CD14-positive monocyte (primary cell): ENCODE data around the gene INPP4A. TPM values are rescaled to one million over a fixed set of nuclear protein-coding genes. Genes with fewer than 3 reads are reported as not detected.

Experiments
- DNase-seq, 3 donors: peaks; one replicate each; pipeline ENCODE4 v3.0.0-alpha.2; 2011 to 2022
- H2AFZ ChIP-seq: 2 replicates; pipeline ENCODE4 v1.6.0; 2012; ENCODE audit warnings: mild to moderate bottlenecking, low read depth, low read length, inconsistent platforms; ENCODE audit not compliant: insufficient read depth, poor library complexity, severe bottlenecking
- H3K27ac ChIP-seq, 2 donors: 1 replicate in 1 of 2; 2 replicates in 1 of 2; pipeline ENCODE4 v1.5.1; 2012 to 2013; ENCODE audit warnings: low read length in 2 of 2, control low read depth in 1 of 2, inconsistent platforms in 1 of 2, low read depth in 1 of 2, mild to moderate bottlenecking in 1 of 2
- H3K27me3 ChIP-seq, 2 donors: one replicate each; pipeline versions ENCODE4 v1.6.0 to v1.6.1; 2011 to 2013; ENCODE audit warnings: low read length in 2 of 2; ENCODE audit not compliant: control insufficient read depth in 2 of 2, insufficient read depth in 2 of 2
- H3K36me3 ChIP-seq, 2 donors: replicated peaks in 1 of 2; 1 replicate in 1 of 2; 2 replicates in 1 of 2; pipeline versions ENCODE4 v1.5.1 to v1.6.1; 2012 to 2013; ENCODE audit warnings: low read length in 2 of 2, control low read depth in 1 of 2, inconsistent platforms in 1 of 2, mild to moderate bottlenecking in 1 of 2; ENCODE audit not compliant: insufficient read depth in 2 of 2, control insufficient read depth in 1 of 2
- H3K4me1 ChIP-seq, 2 donors: 1 replicate in 1 of 2; 2 replicates in 1 of 2; pipeline versions ENCODE4 v1.5.1 to v1.6.1; 2012 to 2013; ENCODE audit warnings: low read length in 2 of 2, control low read depth in 1 of 2, inconsistent platforms in 1 of 2, mild to moderate bottlenecking in 1 of 2, moderate library complexity in 1 of 2; ENCODE audit not compliant: insufficient read depth in 2 of 2, control insufficient read depth in 1 of 2
- H3K4me2 ChIP-seq: replicated peaks from 2 replicates; pipeline ENCODE3; 2012; ENCODE audit warnings: low read length, moderate library complexity, mild to moderate bottlenecking; ENCODE audit not compliant: poor library complexity, severe bottlenecking; ENCODE audit errors: extremely low read depth
- H3K4me3 ChIP-seq, 3 experiments: fragments of 200-600 bp in 1 of 3; sonication (generic) in 1 of 3; replicated peaks in 1 of 3; 1 replicate in 2 of 3; 2 replicates in 1 of 3; pipeline ENCODE4 v1.5.1; 2011 to 2013; ENCODE audit warnings: low read length in 3 of 3, mild to moderate bottlenecking in 3 of 3, control low read depth in 2 of 3, low read depth in 2 of 3, inconsistent platforms in 1 of 3, moderate library complexity in 1 of 3
- H3K79me2 ChIP-seq: 2 replicates; pipeline ENCODE4 v1.6.0; 2012; ENCODE audit warnings: mild to moderate bottlenecking, control low read depth, inconsistent platforms, low read length, moderate library complexity; ENCODE audit not compliant: insufficient read depth
- H3K9ac ChIP-seq: 2 replicates; pipeline ENCODE4 v1.6.0; 2017; ENCODE audit warnings: low read length, mild to moderate bottlenecking; ENCODE audit not compliant: insufficient read depth, poor library complexity, severe bottlenecking
- H3K9me3 ChIP-seq, 2 donors: replicated peaks in 1 of 2; 1 replicate in 1 of 2; 2 replicates in 1 of 2; pipeline versions ENCODE4 v1.5.1 to v1.6.1; 2012 to 2013; ENCODE audit warnings: low read length in 2 of 2, control low read depth in 1 of 2; ENCODE audit not compliant: control insufficient read depth in 1 of 2, insufficient read depth in 1 of 2
- H4K20me1 ChIP-seq: 2 replicates; pipeline ENCODE4 v1.6.0; 2012; ENCODE audit warnings: mild to moderate bottlenecking, low read length, control low read depth, moderate library complexity; ENCODE audit not compliant: insufficient read depth
- H3K27ac Mint-ChIP-seq, 7 donors: one replicate each; pipeline ENCODE4 v1.8.0; 2020; ENCODE audit warnings: mild to moderate bottlenecking in 7 of 7, mixed read lengths in 7 of 7, moderate library complexity in 6 of 7, inconsistent platforms in 2 of 7
- H3K27me3 Mint-ChIP-seq, 3 donors: one replicate each; pipeline ENCODE4 v1.8.0; 2021 to 2022; ENCODE audit warnings: low read depth in 3 of 3, mild to moderate bottlenecking in 3 of 3, mixed read lengths in 3 of 3, moderate library complexity in 3 of 3, inconsistent platforms in 1 of 3
- H3K36me3 Mint-ChIP-seq, 2 donors: one replicate each; pipeline ENCODE4 v1.8.0; 2020; ENCODE audit warnings: mixed read lengths in 2 of 2, inconsistent platforms in 1 of 2, mild to moderate bottlenecking in 1 of 2
- H3K4me1 Mint-ChIP-seq: one replicate; pipeline ENCODE4 v1.8.0; 2020; ENCODE audit warnings: mild to moderate bottlenecking, mixed read lengths
- H3K4me3 Mint-ChIP-seq, 2 donors: one replicate each; pipeline ENCODE4 v1.8.0; 2020; ENCODE audit warnings: mild to moderate bottlenecking in 2 of 2, mixed read lengths in 2 of 2, moderate library complexity in 1 of 2
- H3K9me3 Mint-ChIP-seq, 7 donors: one replicate each; pipeline ENCODE4 v1.8.0; 2020 to 2022; ENCODE audit warnings: mixed read lengths in 7 of 7, mild to moderate bottlenecking in 6 of 7, moderate library complexity in 6 of 7, inconsistent platforms in 2 of 7
- CTCF ChIP-seq: fragments of 200-600 bp; IDR thresholded peaks from one replicate; pipeline ENCODE4 v1.8.0; 2022; ENCODE audit warnings: antibody characterized with exemption, mild to moderate bottlenecking
- WGBS: methylation state at CpG from one replicate; pipeline ENCODE4 v1.1.5; 2013; ENCODE audit warnings: missing lambda C conversion rate; ENCODE audit not compliant: insufficient coverage; 5-methylcytosine and 5-hydroxymethylcytosine counted together
- intact Hi-C, 2 donors: fragments of 100-400 bp; cut with micrococcal nuclease; formaldehyde crosslinking; loops; one replicate each; pipeline versions ENCODE4 v1.15.0 to v1.15.1; 2023
- polyA plus RNA-seq, 3 donors: library from polyadenylated mRNA; depleted of rRNA in 1 of 3; unstranded in 2 of 3; stranded (reverse) in 1 of 3; fragments of 300-500 nt in 2 of 3; fragments of >200 nt in 1 of 3; fragmentation: Illumina TruSeq in 2 of 3; gene quantifications; 1 replicate in 2 of 3; 2 replicates in 1 of 3; pipeline ENCODE4 v1.2.3, GENCODE V29; 2012 to 2021

INPP4A gene
- polyA plus RNA-seq, 3 donors: 13.7 to 52.4 (median 20.7) TPM

DNA sequence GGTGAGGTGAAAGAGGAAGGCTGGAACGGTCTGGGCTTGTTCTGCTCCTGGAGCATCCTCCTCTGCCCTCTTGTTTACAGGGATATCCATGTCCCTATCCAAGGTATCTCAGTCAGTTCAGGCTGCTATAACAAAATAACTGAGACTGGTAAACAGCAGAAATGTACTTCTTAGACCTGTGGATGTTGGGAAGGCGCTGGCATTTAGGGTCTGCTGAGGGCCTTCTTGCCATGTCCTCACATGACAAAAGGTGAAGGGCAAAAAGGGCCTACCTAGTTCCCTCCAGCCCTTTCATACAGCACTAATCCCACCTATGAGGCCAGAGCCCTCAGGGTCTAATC is 65.6 kb downstream of the INPP4A start:
- no peak overlapping the region for H2AFZ ChIP-seq
- peaks cover 3 to 7% of the 10 kb centered on the region in 2 donors for H3K36me3 ChIP-seq
- no peaks in the 10 kb centered on the region for H3K27me3 ChIP-seq
- H3K4me2 ChIP-seq: no peak overlapping the region
- H3K27ac ChIP-seq: peak overlapping the region in 1 of 2 donors; percentile 100
- Mint-ChIP-seq H3K27ac (peak overlapping the region in 6 of 7 donors; percentile 24 to 100 (median 100)), H3K36me3 (peaks cover 37 to 39% of the 10 kb centered on the region in 2 donors), H3K9me3 (no peaks in the 10 kb centered on the region), H3K4me3 (no peak overlapping the region), H3K4me1 (peaks cover 83% of the 10 kb centered on the region), H3K27me3 (peaks cover 0 to 3% (median 1%) of the 10 kb centered on the region in 3 donors)
- H3K4me1 ChIP-seq: peaks cover 62% of the 10 kb centered on the region in 2 donors
- H4K20me1 ChIP-seq: no peaks in the 10 kb centered on the region
- intact Hi-C loops: no loop called here
- H3K9ac ChIP-seq: no peak overlapping the region
- no peak overlapping the region for H3K4me3 ChIP-seq
- WGBS: 100% methylated on average over 1 of the region's 2 CpGs
- H3K79me2 ChIP-seq: peaks cover 75% of the 10 kb centered on the region
- no peaks in the 10 kb centered on the region for H3K9me3 ChIP-seq
- DNase-seq: no peak
- no peak for TF ChIP-seq CTCF

DNA sequence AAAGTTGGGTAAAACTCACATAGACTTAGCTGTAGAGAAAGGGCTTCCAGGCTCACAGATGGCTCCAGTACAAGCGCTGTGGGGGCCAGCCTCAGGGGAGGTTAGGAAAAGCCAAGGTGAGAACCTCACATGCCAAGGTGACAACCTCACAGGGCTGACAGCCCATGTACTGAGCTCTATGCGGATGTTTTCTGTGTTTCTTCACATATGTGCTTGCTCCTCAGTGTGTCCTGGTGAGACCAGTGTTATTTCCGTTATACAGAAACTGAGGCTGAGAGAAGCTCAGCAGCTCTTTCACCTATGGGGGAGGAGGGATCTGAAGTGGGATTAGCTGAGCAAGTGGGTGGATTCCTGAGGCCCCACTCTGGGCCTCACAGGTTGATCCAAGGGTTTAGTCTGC is 67.3 kb downstream of the INPP4A start:
- TF ChIP-seq CTCF: no peak
- Mint-ChIP-seq H3K36me3 (peaks cover 31 to 39% of the 10 kb centered on the region in 2 donors), H3K9me3 (no peaks in the 10 kb centered on the region), H3K4me3 (no peak overlapping the region), H3K27ac (peak overlapping the region; percentile 11 to 100 (median 63)), H3K27me3 (peaks cover 0 to 3% (median 1%) of the 10 kb centered on the region in 3 donors), H3K4me1 (peaks cover 85% of the 10 kb centered on the region)
- peak overlapping the region in 1 of 2 donors; percentile 29 for H3K27ac ChIP-seq
- intact Hi-C loops: no loop called here
- 96% methylated on average over 3 of the region's 3 CpGs for WGBS
- DNase-seq: no peak
- H3K4me2 ChIP-seq: no peak overlapping the region
- H3K4me1 ChIP-seq: peaks cover 63% of the 10 kb centered on the region in 2 donors
- H4K20me1 ChIP-seq: no peaks in the 10 kb centered on the region
- peaks cover 84% of the 10 kb centered on the region for H3K79me2 ChIP-seq
- no peaks in the 10 kb centered on the region for H3K9me3 ChIP-seq
- H3K27me3 ChIP-seq: no peaks in the 10 kb centered on the region
- H3K36me3 ChIP-seq: peaks cover 3 to 7% of the 10 kb centered on the region in 2 donors
- no peak overlapping the region for H3K9ac ChIP-seq
- H3K4me3 ChIP-seq: no peak overlapping the region
- no peak overlapping the region for H2AFZ ChIP-seq
